ENCODE measurements around the gene ATXN8OS. TPM values are rescaled to one million over a fixed set of nuclear protein-coding genes. Genes with fewer than 3 reads are reported as not detected.

Gene ATXN8OS
- not detected in 2 replicates for total RNA-seq

DNA sequence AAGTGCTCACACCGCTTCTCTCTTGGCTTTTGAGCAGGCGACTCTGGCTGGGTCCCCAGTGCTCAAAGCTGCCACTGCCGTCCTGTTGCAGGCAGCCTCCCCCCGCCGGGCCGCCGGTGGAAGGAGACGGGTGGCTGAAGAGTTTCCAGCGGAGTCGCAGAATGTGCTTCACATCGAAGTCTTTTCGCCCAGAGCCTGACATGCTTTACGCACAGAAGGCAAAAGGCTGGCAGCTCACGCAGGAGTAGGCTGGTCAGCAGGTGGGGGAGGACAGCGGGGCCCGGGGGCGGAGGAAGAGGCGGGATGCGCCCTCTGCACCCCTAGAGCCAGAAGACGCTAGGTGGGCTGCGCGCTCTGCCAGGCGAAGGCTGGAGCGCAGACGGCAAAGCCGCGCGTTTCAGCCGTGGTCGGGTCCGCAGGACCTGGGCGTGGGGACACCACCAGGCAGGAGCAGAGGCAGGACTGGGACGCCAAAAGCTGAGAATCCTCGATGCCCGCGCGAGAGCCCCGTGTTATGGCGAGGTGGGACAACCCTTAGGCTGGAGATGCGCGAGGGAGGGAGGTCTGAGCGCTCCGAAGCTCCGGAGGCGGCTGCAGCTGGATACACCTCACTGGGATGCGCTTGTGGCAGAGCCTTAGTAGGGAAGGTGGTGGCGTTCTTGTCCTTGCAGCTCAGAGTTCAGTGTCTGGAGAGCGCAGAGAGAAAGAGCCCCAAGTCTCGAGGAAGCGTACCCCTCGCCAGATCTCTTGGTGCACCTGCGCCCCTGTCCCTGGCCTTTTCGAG lies at the start of gene ATXN8OS:
TSS of gene ATXN8OS (plus strand) at position 329 of the 784 bp plus-strand sequence.

DNA sequence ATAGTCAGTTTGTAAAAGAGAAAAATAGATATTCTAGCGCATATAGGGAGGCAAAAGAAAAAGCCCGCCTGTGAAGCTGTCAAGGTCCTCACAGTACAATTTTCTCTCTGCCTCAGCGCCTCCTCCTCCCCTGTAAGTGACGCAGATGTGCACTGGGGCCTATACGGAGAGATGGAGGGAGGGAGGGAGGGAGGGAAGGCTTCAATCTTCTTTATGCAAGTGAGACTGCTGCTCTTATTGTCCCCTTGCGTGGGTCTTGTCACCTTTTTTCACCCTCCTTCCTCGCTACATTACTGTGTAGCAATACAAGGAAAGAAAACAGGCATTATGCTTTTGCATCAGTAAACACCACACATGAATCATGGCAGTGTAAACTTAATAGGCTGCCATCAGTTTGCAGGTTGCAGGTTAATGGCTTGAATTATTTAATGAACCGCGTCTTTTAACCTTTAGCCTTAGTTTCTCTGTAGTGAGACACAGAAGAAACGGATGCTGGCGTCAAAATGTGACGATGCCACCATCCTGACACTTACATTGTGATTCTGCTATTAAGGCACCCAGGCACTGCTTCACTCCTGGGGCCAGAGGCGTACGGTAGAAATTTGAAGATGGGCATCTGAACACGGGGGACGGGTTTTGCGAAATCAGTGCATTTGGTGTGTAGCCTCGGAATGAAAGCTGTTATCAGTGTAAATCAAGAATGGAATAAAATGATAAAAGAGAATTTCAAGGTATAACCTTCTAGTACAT lies 905 bp downstream of the ATXN8OS start, which contains the start of gene KLHL1:
TSS of gene KLHL1 (minus strand) at position 97 of the 750 bp plus-strand sequence. CDS start 753 bp downstream, outside the sequence.

Other genes with a start within 250 kb of the ATXN8OS start
- not detected in 2 replicates for gene KLHL1, start 626 bp downstream of the ATXN8OS start, total RNA-seq